Mammary epithelial cell (primary cell): ENCODE measurements around the gene SERPINA10.

Experiments
- CTCF ChIP-seq, 2 donors: IDR thresholded peaks in 1 of 2; conservative IDR thresholded peaks in 1 of 2; 2 replicates each; pipeline ENCODE4 v1.5.1; 2011 to 2012; ENCODE audit warnings: inconsistent platforms in 2 of 2, low read length in 2 of 2, mild to moderate bottlenecking in 2 of 2, control low read depth in 1 of 2, low read depth in 1 of 2; ENCODE audit not compliant: insufficient read depth in 1 of 2; ENCODE audit errors: extremely low read depth in 1 of 2
- EZH2 ChIP-seq: IDR thresholded peaks from 2 replicates; pipeline ENCODE4 v1.6.1; 2012; ENCODE audit warnings: low read length, inconsistent platforms, borderline replicate concordance

- TF ChIP-seq EZH2, result no peak
- TF ChIP-seq CTCF (conservative IDR thresholded peaks at IDR 0.05 in 1 of 2, IDR thresholded peaks at IDR 0.05 in 1 of 2; ENCODE audit: extremely low read depth in 1 of 2, insufficient read depth in 1 of 2, low read depth in 1 of 2, low read length in 2 of 2), result no peak
Observed at GRCh38 chr14:94329857-94330256, 36.8 kb upstream of the SERPINA10 start.
